SK-N-MC (cell line): ENCODE results near the gene NAP1L4.

ENCODE experiments used
- EZH2 ChIP-seq: fragments of 200-600 bp; sonication (generic); IDR thresholded peaks from one replicate; pipeline ENCODE4 v1.6.1; 2017; ENCODE audit warnings: antibody characterized with exemption
- FOXP2 ChIP-seq: optimal IDR thresholded peaks from 2 replicates; pipeline ENCODE3; 2011; ENCODE audit warnings: mild to moderate bottlenecking, moderate library complexity; ENCODE audit not compliant: insufficient read depth; ENCODE audit errors: extremely low read length, control extremely low read depth
- POLR2AphosphoS5 ChIP-seq: IDR thresholded peaks from 2 replicates; pipeline ENCODE4 v1.6.1; 2012; ENCODE audit warnings: mild to moderate bottlenecking, low read depth, low read length, borderline replicate concordance

- TF ChIP-seq POLR2AphosphoS5 (no peak), EZH2 (no peak), FOXP2 (no peak)
Observed at GRCh38 chr11:2992997-2993325, 832 bp upstream of the NAP1L4 start.
